CD4-positive, alpha-beta T cell treated with Interleukin-21 for 1 hour (primary cell): Measurements from ENCODE around the gene SRRM3.
"Not testable (repeated sequence)": the region's sequence is repeated elsewhere in the genome, so short reads cannot be mapped to it uniquely, and the experiment has no call there.

Source experiments
- DNase-seq: peaks from one replicate; pipeline ENCODE4 v3.0.0-alpha.2; 2020

The SRRM3 gene

GRCh38 chr7:76267107-76267893, 65.6 kb downstream of the SRRM3 start:
- DNase-seq = no peak

- no peak for DNase-seq
Measured at GRCh38 chr7:76267894-76268183, 66.1 kb downstream of the SRRM3 start.

- DNase-seq = no peak
Measured at GRCh38 chr7:76268376-76268775, 66.7 kb downstream of the SRRM3 start.

- DNase-seq = no peak
Measured at GRCh38 chr7:76269895-76270294, 68.2 kb downstream of the SRRM3 start.

GRCh38 chr7:76271384-76271783, 69.7 kb downstream of the SRRM3 start:
- DNase-seq = not testable (repeated sequence)

- DNase-seq = no peak
Measured at GRCh38 chr7:76272142-76272541, 70.4 kb downstream of the SRRM3 start.

- no peak for DNase-seq
Measured at GRCh38 chr7:76272851-76273497, 71.3 kb downstream of the SRRM3 start.

GRCh38 chr7:76273503-76273902, 71.8 kb downstream of the SRRM3 start:
- no peak for DNase-seq

GRCh38 chr7:76278540-76278939, 76.8 kb downstream of the SRRM3 start:
- peak; percentile 12 for DNase-seq

- no peak for DNase-seq
Measured at GRCh38 chr7:76280408-76280807, 78.7 kb downstream of the SRRM3 start.

- no peak for DNase-seq
Measured at GRCh38 chr7:76281006-76281705, 79.5 kb downstream of the SRRM3 start.

GRCh38 chr7:76281706-76282343, 80.1 kb downstream of the SRRM3 start:
- DNase-seq = no peak

- peak; percentile 27 for DNase-seq
Measured at GRCh38 chr7:76282344-76283253, 80.9 kb downstream of the SRRM3 start.

- DNase-seq = no peak
Measured at GRCh38 chr7:76283254-76284159, 81.8 kb downstream of the SRRM3 start.

GRCh38 chr7:76285604-76286374, 84.1 kb downstream of the SRRM3 start:
- DNase-seq = no peak

- no peak for DNase-seq
Measured at GRCh38 chr7:76286842-76287403, 85.2 kb downstream of the SRRM3 start.

- not testable (repeated sequence) for DNase-seq
Measured at GRCh38 chr7:76290847-76291350, 89.2 kb downstream of the SRRM3 start.

- DNase-seq = peak; percentile 86
Measured at GRCh38 chr7:76291351-76292212, 89.9 kb downstream of the SRRM3 start.

- no peak for DNase-seq
Measured at GRCh38 chr7:76292213-76292573, 90.5 kb downstream of the SRRM3 start.
